Mammary epithelial cell (primary cell): Measurements from ENCODE around the gene MARCHF6.

Experiments used
- CTCF ChIP-seq, 2 donors: IDR thresholded peaks in 1 of 2; conservative IDR thresholded peaks in 1 of 2; 2 replicates each; pipeline ENCODE4 v1.5.1; 2011 to 2012; ENCODE audit warnings: inconsistent platforms in 2 of 2, low read length in 2 of 2, mild to moderate bottlenecking in 2 of 2, control low read depth in 1 of 2, low read depth in 1 of 2; ENCODE audit not compliant: insufficient read depth in 1 of 2; ENCODE audit errors: extremely low read depth in 1 of 2
- EZH2 ChIP-seq: IDR thresholded peaks from 2 replicates; pipeline ENCODE4 v1.6.1; 2012; ENCODE audit warnings: low read length, inconsistent platforms, borderline replicate concordance

GRCh38 chr5:10376544-10376943, 23.0 kb downstream of the MARCHF6 start:
- TF ChIP-seq CTCF (conservative IDR thresholded peaks at IDR 0.05 in 1 of 2, IDR thresholded peaks at IDR 0.05 in 1 of 2; ENCODE audit: extremely low read depth in 1 of 2, insufficient read depth in 1 of 2, low read depth in 1 of 2, low read length in 2 of 2) (no peak), EZH2 (no peak)
